B cell (primary cell): Measurements from ENCODE around the gene PTPRN2. TPM values are rescaled to one million over a fixed set of nuclear protein-coding genes. Genes with fewer than 3 reads are reported as not detected.

Source experiments
- ATAC-seq: fragments of 200-7000 bp; cut with Tn5 transposase; one replicate; pipeline ENCODE4 v1.10.0; 2021; ENCODE audit warnings: low read depth, mild to moderate bottlenecking, moderate number of reproducible peaks, moderate library complexity
- CTCF ChIA-PET: fragments of 350-600 bp; sonication (Branson Sonifier 250); formaldehyde crosslinking; loops from one replicate; lab custom pipeline; 2021; ENCODE audit warnings: antibody characterized with exemption, inconsistent platforms; lab: Charles Lee
- POLR2A ChIA-PET: fragments of 350-600 bp; sonication (Branson Sonifier 250); formaldehyde crosslinking; loops from one replicate; lab custom pipeline; 2021; ENCODE audit warnings: antibody characterized with exemption; lab: Charles Lee
- DNase-seq: peaks from one replicate; pipeline ENCODE4 v3.0.0; 2013
- H2AFZ ChIP-seq: 2 replicates; pipeline ENCODE4 v1.6.1; 2012; ENCODE audit warnings: mild to moderate bottlenecking, low read depth, low read length; ENCODE audit not compliant: insufficient read depth, poor library complexity, severe bottlenecking
- H3K27ac ChIP-seq, 2 donors: 1 replicate in 1 of 2; 2 replicates in 1 of 2; pipeline ENCODE4 v1.5.1; 2012 to 2013; ENCODE audit warnings: low read length in 2 of 2, mild to moderate bottlenecking in 2 of 2, moderate library complexity in 1 of 2
- H3K27me3 ChIP-seq, 4 experiments: fragments of 200-600 bp in 1 of 4; sonication (generic) in 1 of 4; replicated peaks in 1 of 4; 1 replicate in 2 of 4; 2 replicates in 2 of 4; pipeline versions ENCODE4 v1.6.1 to v1.7.0; 2013 to 2016; ENCODE audit warnings: low read length in 3 of 4, mild to moderate bottlenecking in 2 of 4, mixed read lengths in 1 of 4, moderate library complexity in 1 of 4; ENCODE audit not compliant: insufficient read depth in 4 of 4, control insufficient read depth in 3 of 4; ENCODE audit errors: control extremely low read depth in 1 of 4
- H3K36me3 ChIP-seq, 2 experiments: replicated peaks in 1 of 2; 1 replicate in 1 of 2; 2 replicates in 1 of 2; pipeline versions ENCODE4 v1.6.1 to v1.7.1; 2013; ENCODE audit warnings: low read length in 1 of 2; ENCODE audit not compliant: insufficient read depth in 2 of 2, control insufficient read depth in 1 of 2; ENCODE audit errors: control extremely low read depth in 1 of 2, extremely low read depth in 1 of 2
- H3K4me1 ChIP-seq, 2 donors: fragments of 200-600 bp in 1 of 2; sonication (generic) in 1 of 2; 1 replicate in 1 of 2; 2 replicates in 1 of 2; pipeline versions ENCODE4 v1.5.1 to v1.6.1; 2013 to 2017; ENCODE audit warnings: low read length in 2 of 2; ENCODE audit not compliant: control insufficient read depth in 2 of 2, insufficient read depth in 2 of 2
- H3K4me2 ChIP-seq: replicated peaks from 2 replicates; pipeline ENCODE3; 2012; ENCODE audit warnings: mild to moderate bottlenecking, low read depth, low read length; ENCODE audit not compliant: poor library complexity, severe bottlenecking
- H3K4me3 ChIP-seq, 5 experiments: fragments of 200-600 bp in 1 of 5; sonication (generic) in 1 of 5; 1 replicate in 3 of 5; 2 replicates in 2 of 5; pipeline versions ENCODE4 v1.5.1 to v1.7.0; 2011 to 2016; ENCODE audit warnings: low read length in 4 of 5, mild to moderate bottlenecking in 4 of 5, low read depth in 2 of 5, control low read depth in 1 of 5, moderate library complexity in 1 of 5; ENCODE audit not compliant: insufficient read depth in 1 of 5; ENCODE audit errors: control extremely low read depth in 1 of 5, extremely low read depth in 1 of 5
- H3K79me2 ChIP-seq: fragments of 200-600 bp; sonication (generic); one replicate; pipeline ENCODE4 v1.6.0; 2016; ENCODE audit warnings: low read length; ENCODE audit not compliant: control insufficient read depth, insufficient read depth
- H3K9ac ChIP-seq: fragments of 200-600 bp; sonication (generic); 2 replicates; pipeline ENCODE4 v1.6.1; 2017; ENCODE audit warnings: mild to moderate bottlenecking, low read length, moderate library complexity
- H3K9me3 ChIP-seq, 3 donors: one replicate each; pipeline versions ENCODE4 v1.6.1 to v1.7.1; 2013; ENCODE audit warnings: low read length in 2 of 3; ENCODE audit not compliant: control insufficient read depth in 2 of 3, insufficient read depth in 1 of 3; ENCODE audit errors: control extremely low read depth in 1 of 3
- H4K20me1 ChIP-seq: 2 replicates; pipeline ENCODE4 v1.6.0; 2012; ENCODE audit warnings: mild to moderate bottlenecking, low read length; ENCODE audit not compliant: insufficient read depth, control insufficient read depth, poor library complexity, severe bottlenecking
- H3K27ac Mint-ChIP-seq: one replicate; pipeline ENCODE4 v1.8.0; 2021; ENCODE audit warnings: mixed read lengths
- H3K27me3 Mint-ChIP-seq: one replicate; pipeline ENCODE4 v1.8.0; 2021; ENCODE audit warnings: mixed read lengths
- H3K4me1 Mint-ChIP-seq: one replicate; pipeline ENCODE4 v1.8.0; 2021; ENCODE audit warnings: mixed read lengths
- H3K4me3 Mint-ChIP-seq: one replicate; pipeline ENCODE4 v1.8.0; 2021; ENCODE audit warnings: mixed read lengths
- H3K9me3 Mint-ChIP-seq: one replicate; pipeline ENCODE4 v1.8.0; 2022; ENCODE audit warnings: mixed read lengths; ENCODE audit not compliant: insufficient read depth
- CTCF ChIP-seq: fragments of 200-600 bp; IDR thresholded peaks from one replicate; pipeline ENCODE4 v1.8.0; 2022; ENCODE audit warnings: antibody characterized with exemption, mild to moderate bottlenecking
- EZH2 ChIP-seq: IDR thresholded peaks from 2 replicates; pipeline ENCODE4 v1.6.1; 2012; ENCODE audit warnings: borderline replicate concordance, low read depth, mild to moderate bottlenecking, moderate library complexity, low read length; ENCODE audit not compliant: insufficient read depth, poor library complexity, severe bottlenecking
- WGBS: methylation state at CpG from one replicate; pipeline ENCODE4 v1.1.5; 2013; ENCODE audit warnings: missing lambda C conversion rate; ENCODE audit not compliant: insufficient coverage; 5-methylcytosine and 5-hydroxymethylcytosine counted together
- intact Hi-C: fragments of 100-400 bp; cut with micrococcal nuclease; formaldehyde crosslinking; loops from one replicate; pipeline ENCODE4 v1.10.0; 2022
- polyA plus RNA-seq: library from polyadenylated mRNA; depleted of rRNA; stranded (reverse); fragments of >200 nt; gene quantifications from 2 replicates; pipeline ENCODE4 v1.2.3, GENCODE V29; 2012
- total RNA-seq, 2 donors: library from RNA; stranded (reverse); fragments of 120-200 nt in 1 of 2; gene quantifications; 1 replicate in 1 of 2; 2 replicates in 1 of 2; pipeline versions ENCODE4 v1.2.3 to v1.2.4, GENCODE V29; 2013 to 2022

The PTPRN2 gene
- total and polyA plus RNA-seq, 2 donors (not counting 1 experiment from before 2014, with no cell fraction given), result 2.0 to 5.0 TPM

GRCh38 chr7:157684909-157685429, 902.7 kb downstream of the PTPRN2 start:
- H3K9ac ChIP-seq, result no peak overlapping the region
- no peak overlapping the region for H3K27ac ChIP-seq
- H3K27ac Mint-ChIP-seq, result no peak overlapping the region
- peaks cover 3 to 4% of the 10 kb centered on the region in 2 donors for H3K4me1 ChIP-seq
- H3K9me3 Mint-ChIP-seq, result no peaks in the 10 kb centered on the region
- H3K9me3 ChIP-seq, result peaks cover 0 to 8% (median 0%) of the 10 kb centered on the region in 3 donors
- peaks cover 0 to 59% (median 33%) of the 10 kb centered on the region in 4 experiments for H3K27me3 ChIP-seq
- WGBS, result 5% methylated on average over 72 of the region's 72 CpGs
- H3K4me3 ChIP-seq, result no peak overlapping the region
- no peaks in the 10 kb centered on the region for H3K36me3 ChIP-seq
- TF ChIP-seq CTCF, result no peak
- no peak for TF ChIP-seq EZH2
- no peak for DNase-seq
- ChIA-PET POLR2A (no interaction called here), CTCF (no interaction called here)
- no peaks in the 10 kb centered on the region for H3K79me2 ChIP-seq
- intact Hi-C loops, result no loop called here
- H3K4me2 ChIP-seq, result peak overlapping the region; percentile 8
- no peak for ATAC-seq
- no peaks in the 10 kb centered on the region for H4K20me1 ChIP-seq
- peaks cover 2% of the 10 kb centered on the region for H3K4me1 Mint-ChIP-seq
- H2AFZ ChIP-seq, result no peak overlapping the region
- H3K4me3 Mint-ChIP-seq, result no peak overlapping the region
- peaks cover 62% of the 10 kb centered on the region for H3K27me3 Mint-ChIP-seq

- POLR2A ChIA-PET, result no interaction called here
- H3K27me3 Mint-ChIP-seq, result peaks cover 65% of the 10 kb centered on the region
These were observed 903.3 kb downstream of the PTPRN2 start for GRCh38 chr7:157684157-157684908.

More at GRCh38 chr7:157684157-157684908, 903.3 kb downstream of the PTPRN2 start:
- Histone ChIP-seq H3K4me1 (peaks cover 0 to 3% of the 10 kb centered on the region in 2 donors), H3K9me3 (peaks cover 0 to 3% (median 0%) of the 10 kb centered on the region in 3 donors), H3K4me2 (no peak overlapping the region), H3K9ac (no peak overlapping the region), H3K79me2 (no peaks in the 10 kb centered on the region), H3K4me3 (no peak overlapping the region), H3K27me3 (peaks cover 0 to 57% (median 30%) of the 10 kb centered on the region in 4 experiments), H3K36me3 (no peaks in the 10 kb centered on the region), H3K27ac (no peak overlapping the region), H4K20me1 (no peaks in the 10 kb centered on the region), H2AFZ (no peak overlapping the region)
- WGBS, result 3% methylated on average over 52 of the region's 74 CpGs
- Mint-ChIP-seq H3K4me1 (peaks cover 2% of the 10 kb centered on the region), H3K27ac (no peak overlapping the region), H3K9me3 (no peaks in the 10 kb centered on the region), H3K4me3 (no peak overlapping the region)
- CTCF ChIA-PET, result no interaction called here
- DNase-seq, result no peak
- intact Hi-C loops, result no loop called here
- no peak for TF ChIP-seq EZH2
- TF ChIP-seq CTCF, result no peak
- no peak for ATAC-seq
